IMR-90 (cell line): Measurements from ENCODE around the gene GJC2. TPM values are rescaled to one million over a fixed set of nuclear protein-coding genes. Genes with fewer than 3 reads are reported as not detected.

Experiments
- RAD21 ChIP-seq: IDR thresholded peaks from 2 replicates; pipeline ENCODE4 v1.6.1; 2012; ENCODE audit warnings: low read length, improper control_type of control experiment
- microRNA-seq, 2 experiments: library from miRNA; stranded (forward) in 1 of 2; unstranded in 1 of 2; fragments of 10-50 nt in 1 of 2; fragments of <30 nt in 1 of 2; gene quantifications in 1 of 2; microRNA quantifications in 1 of 2; one replicate each; pipeline versions ENCODE3 to v1.1.0; 2013 to 2020; ENCODE audit not compliant: insufficient read depth in 1 of 2, insufficient read length in 1 of 2, unreplicated experiment in 1 of 2
- polyA plus RNA-seq, 3 experiments: library from polyadenylated mRNA; depleted of rRNA; stranded (reverse); fragments of >200 nt; gene quantifications; 2 replicates each; pipeline ENCODE4 v1.2.3, GENCODE V29; 2012; ENCODE audit warnings: low replicate concordance in 1 of 3
- small RNA-seq, 5 experiments: library from RNA; depleted of rRNA; stranded (forward); fragments of <200 nt; gene quantifications; one replicate each; pipeline ENCODE3, GENCODE V24; 2012
- total RNA-seq: library from RNA; depleted of rRNA; stranded (reverse); fragments of >200 nt; gene quantifications from 2 replicates; pipeline ENCODE4 v1.2.3, GENCODE V29; 2012; rRNA removed

The GJC2 gene
- total and polyA plus RNA-seq, 2 of the 4 experiments (the other 2 are of a cell fraction): 1.1 to 1.7 TPM

GRCh38 chr1:228208831-228209551 is 59.3 kb downstream of the GJC2 start (continued):
- no peak for TF ChIP-seq RAD21

Small RNAs within 50 kb of the gene (microRNA-seq; reads per million reads assigned to microRNA genes)
- gene AL359510.1 (ENCODE audit: insufficient read depth, insufficient read length): not detected

Small RNAs within 50 kb of the gene (small RNA-seq; reads per million reads assigned to genes)
- 0 reads per million in 5 experiments for gene AL359510.1

Other genes with a start within 250 kb of the GJC2 start
- gene WNT9A, start 202.0 kb upstream of the GJC2 start, total RNA-seq: 0.18 and 0.28 TPM in 2 replicates
- gene WNT9A, start 202.0 kb upstream of the GJC2 start, polyA plus RNA-seq (2012; rRNA removed): 0.36 and 0.42 TPM in 2 replicates
- gene WNT3A, start 142.9 kb upstream of the GJC2 start, total RNA-seq: not detected in 2 replicates
- not detected in 2 replicates for gene WNT3A, start 142.9 kb upstream of the GJC2 start, polyA plus RNA-seq (2012; rRNA removed)
- 306 and 330 TPM in 2 replicates for gene ARF1, start 67.2 kb upstream of the GJC2 start, total RNA-seq
- 1,099 and 1,100 TPM in 2 replicates for gene ARF1, start 67.2 kb upstream of the GJC2 start, polyA plus RNA-seq (2012; rRNA removed)
- gene C1orf35, start 46.6 kb upstream of the GJC2 start, total RNA-seq: 4.3 and 4.7 TPM in 2 replicates
- 13.0 and 15.4 TPM in 2 replicates for gene C1orf35, start 46.6 kb upstream of the GJC2 start, polyA plus RNA-seq (2012; rRNA removed)
- 48.9 TPM in 2 replicates for gene MRPL55, start 40.6 kb upstream of the GJC2 start, total RNA-seq
- gene MRPL55, start 40.6 kb upstream of the GJC2 start, polyA plus RNA-seq (2012; rRNA removed): 95.4 and 121 TPM in 2 replicates
- gene GUK1, start 9.7 kb upstream of the GJC2 start, total RNA-seq: 465 and 524 TPM in 2 replicates
- 548 and 630 TPM in 2 replicates for gene GUK1, start 9.7 kb upstream of the GJC2 start, polyA plus RNA-seq (2012; rRNA removed)
- 1.7 and 2.0 TPM in 2 replicates for gene IBA57, start 15.9 kb downstream of the GJC2 start, total RNA-seq
- 2.6 TPM in 2 replicates for gene IBA57, start 15.9 kb downstream of the GJC2 start, polyA plus RNA-seq (2012; rRNA removed)
- 4.1 and 4.2 TPM in 2 replicates for gene OBSCN, start 58.1 kb downstream of the GJC2 start, total RNA-seq
- 9.5 and 10.0 TPM in 2 replicates for gene OBSCN, start 58.1 kb downstream of the GJC2 start, polyA plus RNA-seq (2012; rRNA removed)